Astrocyte of the cerebellum (primary cell): Measurements from ENCODE around the gene OPCML.

Source experiments
- DNase-seq: peaks from one replicate; pipeline ENCODE4 v3.0.0-alpha.2; 2011; ENCODE audit warnings: low read depth
- H3K4me3 ChIP-seq: 2 replicates; pipeline ENCODE4 v1.5.1; 2011; ENCODE audit warnings: mild to moderate bottlenecking, low read depth, low read length, moderate library complexity
- CTCF ChIP-seq: IDR thresholded peaks from 2 replicates; pipeline ENCODE4 v1.5.1; 2012; ENCODE audit warnings: low read length, low read depth, moderate library complexity, mild to moderate bottlenecking; ENCODE audit errors: missing control alignments
- in situ Hi-C: cut with HindIII; loops from 2 replicates; pipeline ENCODE4 v1.10.0; 2017; ENCODE audit warnings: low sequenced_read_pairs

OPCML gene

GRCh38 chr11:133047771-133048115, 484.6 kb downstream of the OPCML start:
- DNase-seq, result no peak
- H3K4me3 ChIP-seq, result no peak overlapping the region
- TF ChIP-seq CTCF, result no peak
- in situ Hi-C loops, result no loop called here

- no peak for TF ChIP-seq CTCF
- DNase-seq, result no peak
- H3K4me3 ChIP-seq, result no peak overlapping the region
- in situ Hi-C loops, result no loop called here
Observed at GRCh38 chr11:133047036-133047770, 485.1 kb downstream of the OPCML start.

- in situ Hi-C loops, result no loop called here
- DNase-seq, result no peak
- no peak overlapping the region for H3K4me3 ChIP-seq
- TF ChIP-seq CTCF, result no peak
Observed at GRCh38 chr11:133046252-133046651, 486.0 kb downstream of the OPCML start.

GRCh38 chr11:133041928-133042882, 490.1 kb downstream of the OPCML start:
- no peak for TF ChIP-seq CTCF
- H3K4me3 ChIP-seq, result no peak overlapping the region
- no peak for DNase-seq
- in situ Hi-C loops, result no loop called here

- DNase-seq, result no peak
- in situ Hi-C loops, result no loop called here
- no peak for TF ChIP-seq CTCF
- no peak overlapping the region for H3K4me3 ChIP-seq
Observed at GRCh38 chr11:133041181-133041580, 491.1 kb downstream of the OPCML start.

- no peak for DNase-seq
- H3K4me3 ChIP-seq, result no peak overlapping the region
- in situ Hi-C loops, result no loop called here
- no peak for TF ChIP-seq CTCF
Observed at GRCh38 chr11:133040289-133040900, 491.9 kb downstream of the OPCML start.
